SK-N-SH (cell line): ENCODE results near the gene FOXK2. TPM values are rescaled to one million over a fixed set of nuclear protein-coding genes. Genes with fewer than 3 reads are reported as not detected.

ENCODE experiments used
- CTCF ChIA-PET: fragments of 300-600, 350-600 bp; formaldehyde crosslinking; extraction: SDS; loops from one replicate; lab custom pipeline; 2021; lab: Yijun Ruan, JAX
- POLR2A ChIA-PET: fragments of 350-600 bp; sonication (Branson Sonifier 250); formaldehyde crosslinking; extraction: SDS; loops from one replicate; lab custom pipeline; 2020; ENCODE audit warnings: antibody characterized with exemption, inconsistent platforms; lab: Yijun Ruan, JAX
- DNase-seq: peaks from one replicate; pipeline ENCODE4 v3.0.0; 2012
- H2AFZ ChIP-seq: fragments of 200-600 bp; sonication (generic); 2 replicates; pipeline ENCODE4 v1.8.1; 2016; ENCODE audit warnings: antibody characterized with exemption, mild to moderate bottlenecking, low read depth
- H3F3A ChIP-seq: fragments of 200-600 bp; sonication (generic); replicated peaks from 2 replicates; pipeline ENCODE3; 2016; ENCODE audit warnings: antibody characterized with exemption, mild to moderate bottlenecking; ENCODE audit not compliant: insufficient read depth
- H3K27ac ChIP-seq, 2 experiments: fragments of 200-500 bp in 1 of 2; fragments of 200-600 bp in 1 of 2; sonication (Bioruptor generic) in 1 of 2; sonication (generic), shearing (Covaris generic) in 1 of 2; 2 replicates each; pipeline versions ENCODE4 v1.5.1 to v1.6.1; 2014 to 2016; ENCODE audit warnings: low read depth in 2 of 2, inconsistent platforms in 1 of 2, low read length in 1 of 2, mild to moderate bottlenecking in 1 of 2, mixed read lengths in 1 of 2
- H3K27me3 ChIP-seq: fragments of 200-600 bp; sonication (generic), shearing (Covaris generic); 2 replicates; pipeline ENCODE4 v1.6.1; 2016; ENCODE audit warnings: mixed run types; ENCODE audit not compliant: insufficient read depth
- H3K36me3 ChIP-seq, 2 experiments: fragments of 200-500 bp in 1 of 2; fragments of 200-600 bp in 1 of 2; sonication (Bioruptor generic) in 1 of 2; sonication (generic) in 1 of 2; replicated peaks in 1 of 2; 2 replicates each; pipeline versions ENCODE3 to v1.5.1; 2014 to 2016; ENCODE audit warnings: low read length in 1 of 2, mild to moderate bottlenecking in 1 of 2; ENCODE audit not compliant: insufficient read depth in 2 of 2, control insufficient read depth in 1 of 2
- H3K4me1 ChIP-seq, 2 experiments: fragments of 200-500 bp in 1 of 2; fragments of 200-600 bp in 1 of 2; sonication (Bioruptor generic) in 1 of 2; sonication (generic), shearing (Covaris generic) in 1 of 2; 2 replicates each; pipeline versions ENCODE4 v1.5.1 to v1.6.1; 2014 to 2016; ENCODE audit warnings: low read depth in 1 of 2, low read length in 1 of 2, mixed run types in 1 of 2; ENCODE audit not compliant: insufficient read depth in 2 of 2, control insufficient read depth in 1 of 2
- H3K4me2 ChIP-seq: fragments of 200-600 bp; sonication (generic), shearing (Covaris generic); 2 replicates; pipeline ENCODE4 v1.6.1; 2017; ENCODE audit warnings: mixed run types
- H3K4me3 ChIP-seq, 2 experiments: fragments of 200-500 bp in 1 of 2; fragments of 200-600 bp in 1 of 2; sonication (Bioruptor generic) in 1 of 2; sonication (generic), shearing (Covaris generic) in 1 of 2; 2 replicates each; pipeline versions ENCODE4 v1.5.1 to v1.8.1; 2014 to 2016; ENCODE audit warnings: low read depth in 2 of 2, inconsistent platforms in 1 of 2, low read length in 1 of 2, mild to moderate bottlenecking in 1 of 2, mixed read lengths in 1 of 2, moderate library complexity in 1 of 2
- H3K79me2 ChIP-seq: fragments of 200-600 bp; sonication (generic); 2 replicates; pipeline ENCODE4 v1.8.1; 2017; ENCODE audit warnings: mild to moderate bottlenecking; ENCODE audit not compliant: insufficient read depth
- H3K9ac ChIP-seq: fragments of 200-600 bp; sonication (generic); 2 replicates; pipeline ENCODE4 v1.6.1; 2017; ENCODE audit warnings: mixed run types
- H3K9me2 ChIP-seq: fragments of 200-600 bp; sonication (generic); 2 replicates; pipeline ENCODE4 v1.6.1; 2017; ENCODE audit warnings: mixed run types
- H3K9me3 ChIP-seq: fragments of 200-600 bp; sonication (generic); 2 replicates; pipeline ENCODE4 v1.6.1; 2017; ENCODE audit warnings: mixed run types, mild to moderate bottlenecking, moderate library complexity
- H4K20me1 ChIP-seq: fragments of 200-600 bp; sonication (generic); 2 replicates; pipeline ENCODE4 v1.6.1; 2017; ENCODE audit warnings: mild to moderate bottlenecking, mixed run types; ENCODE audit not compliant: insufficient read depth
- EZH2phosphoT487 ChIP-seq: fragments of 200-600 bp; sonication (generic); IDR thresholded peaks from 2 replicates; pipeline ENCODE4 v1.6.1; 2017; ENCODE audit warnings: low read depth, mixed run types, mild to moderate bottlenecking, antibody characterized with exemption, moderate library complexity, borderline replicate concordance
- FOSL2 ChIP-seq: IDR thresholded peaks from 2 replicates; pipeline ENCODE4 v1.4.0; 2012; ENCODE audit warnings: low read depth, mild to moderate bottlenecking, moderate library complexity, borderline replicate concordance
- GABPA ChIP-seq: IDR thresholded peaks from 2 replicates; pipeline ENCODE4 v1.4.0; 2012; ENCODE audit warnings: low read depth, mild to moderate bottlenecking
- GATA2 ChIP-seq: sonication (generic); formaldehyde crosslinking; IDR thresholded peaks from 2 replicates; pipeline ENCODE4 v1.5.0; 2020; ENCODE audit warnings: mild to moderate bottlenecking, missing genetic modification reagents
- MXI1 ChIP-seq: IDR thresholded peaks from 2 replicates; pipeline ENCODE4 v1.6.1; 2012; ENCODE audit warnings: mild to moderate bottlenecking, low read depth, low read length, improper control_type of control experiment
- NFIC ChIP-seq: IDR thresholded peaks from 2 replicates; pipeline ENCODE4 v1.4.0; 2012; ENCODE audit warnings: borderline replicate concordance
- NRF1 ChIP-seq: IDR thresholded peaks from 2 replicates; pipeline ENCODE4 v1.6.1; 2012; ENCODE audit warnings: low read depth, mild to moderate bottlenecking, low read length
- POLR2AphosphoS5 ChIP-seq: IDR thresholded peaks from 2 replicates; pipeline ENCODE4 v1.6.1; 2012; ENCODE audit warnings: low read depth, low read length
- RCOR1 ChIP-seq: fragments of 150-350 bp; IDR thresholded peaks from 2 replicates; pipeline ENCODE4 v1.6.1; 2017; ENCODE audit warnings: antibody characterized with exemption, low read length
- RFX5 ChIP-seq: IDR thresholded peaks from 2 replicates; pipeline ENCODE4 v1.6.1; 2012; ENCODE audit warnings: mild to moderate bottlenecking, improper control_type of control experiment, low read length
- TAF1 ChIP-seq: IDR thresholded peaks from 2 replicates; pipeline ENCODE4 v1.6.1; 2012; ENCODE audit warnings: low read depth, mild to moderate bottlenecking, low read length, moderate library complexity, borderline replicate concordance
- TEAD4 ChIP-seq: IDR thresholded peaks from 2 replicates; pipeline ENCODE4 v1.4.0; 2012; ENCODE audit warnings: mild to moderate bottlenecking, borderline replicate concordance; ENCODE audit not compliant: insufficient read depth
- YY1 ChIP-seq: IDR thresholded peaks from 2 replicates; pipeline ENCODE4 v1.4.0; 2012; ENCODE audit warnings: low read depth, mild to moderate bottlenecking
- WGBS: methylation state at CpG from one replicate; pipeline ENCODE4 v1.1.6; 2017; ENCODE audit warnings: low lambda C conversion rate; 5-methylcytosine and 5-hydroxymethylcytosine counted together
- polyA plus RNA-seq, 3 experiments: library from polyadenylated mRNA; depleted of rRNA; stranded (reverse); fragments of >200 nt; gene quantifications; 2 replicates each; pipeline ENCODE4 v1.2.3, GENCODE V29; 2012
- TF ChIP-seq, protein P1 (sequence below): fragments of 150-350 bp; IDR thresholded peaks from 2 replicates; pipeline ENCODE4 v1.6.1; 2017; ENCODE audit warnings: antibody characterized with exemption, low read length, low read depth, borderline replicate concordance
- TF ChIP-seq, protein P2 (sequence below): fragments of 150-350 bp; IDR thresholded peaks from 2 replicates; pipeline ENCODE4 v1.6.1; 2016; ENCODE audit warnings: mild to moderate bottlenecking, low read depth, low read length
- TF ChIP-seq, protein P3 (sequence below): IDR thresholded peaks from 2 replicates; pipeline ENCODE4 v1.6.1; 2012; ENCODE audit warnings: mild to moderate bottlenecking, low read depth, low read length, moderate library complexity
- TF ChIP-seq, protein P4 (sequence below): fragments of 200-600 bp; sonication (generic); IDR thresholded peaks from 2 replicates; pipeline ENCODE4 v1.6.1; 2017; ENCODE audit warnings: antibody characterized with exemption, mild to moderate bottlenecking, moderate library complexity
- TF ChIP-seq, protein P5 (sequence below): IDR thresholded peaks from 2 replicates; pipeline ENCODE4; 2012

FOXK2 gene
- polyA plus RNA-seq, 1 of the 3 experiments (the other 2 are of a cell fraction): 36.4 TPM

DNA sequence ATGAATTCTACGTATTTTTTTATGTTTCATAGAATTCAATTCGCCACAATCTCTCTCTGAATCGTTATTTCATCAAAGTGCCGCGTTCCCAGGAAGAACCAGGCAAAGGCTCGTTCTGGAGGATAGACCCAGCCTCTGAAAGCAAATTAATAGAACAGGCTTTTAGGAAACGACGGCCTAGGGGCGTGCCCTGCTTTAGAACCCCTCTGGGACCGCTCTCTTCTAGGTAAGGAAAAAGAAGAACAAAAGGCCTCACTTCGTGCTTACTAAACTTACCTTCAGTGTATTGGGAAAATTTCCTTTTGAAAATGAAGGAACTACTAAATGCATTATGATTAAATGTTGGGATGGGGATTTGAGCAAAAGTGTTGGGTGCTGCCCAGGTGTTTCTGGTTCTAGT, 63.2 kb downstream of the FOXK2 start:
- Histone ChIP-seq H3K4me2 (no peak overlapping the region), H3K9me2 (no peaks in the 10 kb centered on the region), H3K36me3 (peaks cover 42 to 44% of the 10 kb centered on the region in 2 experiments), H2AFZ (no peak overlapping the region), H3K27ac (no peak overlapping the region), H3F3A (peaks cover 4% of the 10 kb centered on the region), H3K4me1 (peaks cover 0 to 9% of the 10 kb centered on the region in 2 experiments; a peak in 1 of 4 replicates), H3K4me3 (no peak overlapping the region), H3K79me2 (peaks cover 29% of the 10 kb centered on the region; the same call in 1 of the 2 replicates), H3K9ac (no peak overlapping the region), H4K20me1 (peaks cover 10% of the 10 kb centered on the region), H3K9me3 (no peaks in the 10 kb centered on the region), H3K27me3 (no peaks in the 10 kb centered on the region)
- no peak for DNase-seq
- POLR2A ChIA-PET: no interaction called here
- 94% methylated on average over 11 of the region's 11 CpGs for whole genome bisulfite sequencing
- CTCF ChIA-PET: interaction anchor here (1.7 kb wide), 1 partner anchor 30 kb away, joined by 4 read pairs; no protein-coding TSS in a partner anchor
- TF ChIP-seq TAF1 (no peak), RFX5 (no peak), GATA2 (CRISPR knock-in tag) (no peak), EZH2phosphoT487 (no peak), TEAD4 (no peak), FOSL2 (no peak), MXI1 (no peak), POLR2AphosphoS5 (no peak), RCOR1 (no peak)
- TF ChIP-seq, protein P1, sequence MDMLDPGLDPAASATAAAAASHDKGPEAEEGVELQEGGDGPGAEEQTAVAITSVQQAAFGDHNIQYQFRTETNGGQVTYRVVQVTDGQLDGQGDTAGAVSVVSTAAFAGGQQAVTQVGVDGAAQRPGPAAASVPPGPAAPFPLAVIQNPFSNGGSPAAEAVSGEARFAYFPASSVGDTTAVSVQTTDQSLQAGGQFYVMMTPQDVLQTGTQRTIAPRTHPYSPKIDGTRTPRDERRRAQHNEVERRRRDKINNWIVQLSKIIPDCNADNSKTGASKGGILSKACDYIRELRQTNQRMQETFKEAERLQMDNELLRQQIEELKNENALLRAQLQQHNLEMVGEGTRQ: no peak
- TF ChIP-seq, protein P2, sequence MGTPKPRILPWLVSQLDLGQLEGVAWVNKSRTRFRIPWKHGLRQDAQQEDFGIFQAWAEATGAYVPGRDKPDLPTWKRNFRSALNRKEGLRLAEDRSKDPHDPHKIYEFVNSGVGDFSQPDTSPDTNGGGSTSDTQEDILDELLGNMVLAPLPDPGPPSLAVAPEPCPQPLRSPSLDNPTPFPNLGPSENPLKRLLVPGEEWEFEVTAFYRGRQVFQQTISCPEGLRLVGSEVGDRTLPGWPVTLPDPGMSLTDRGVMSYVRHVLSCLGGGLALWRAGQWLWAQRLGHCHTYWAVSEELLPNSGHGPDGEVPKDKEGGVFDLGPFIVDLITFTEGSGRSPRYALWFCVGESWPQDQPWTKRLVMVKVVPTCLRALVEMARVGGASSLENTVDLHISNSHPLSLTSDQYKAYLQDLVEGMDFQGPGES: no peak

DNA sequence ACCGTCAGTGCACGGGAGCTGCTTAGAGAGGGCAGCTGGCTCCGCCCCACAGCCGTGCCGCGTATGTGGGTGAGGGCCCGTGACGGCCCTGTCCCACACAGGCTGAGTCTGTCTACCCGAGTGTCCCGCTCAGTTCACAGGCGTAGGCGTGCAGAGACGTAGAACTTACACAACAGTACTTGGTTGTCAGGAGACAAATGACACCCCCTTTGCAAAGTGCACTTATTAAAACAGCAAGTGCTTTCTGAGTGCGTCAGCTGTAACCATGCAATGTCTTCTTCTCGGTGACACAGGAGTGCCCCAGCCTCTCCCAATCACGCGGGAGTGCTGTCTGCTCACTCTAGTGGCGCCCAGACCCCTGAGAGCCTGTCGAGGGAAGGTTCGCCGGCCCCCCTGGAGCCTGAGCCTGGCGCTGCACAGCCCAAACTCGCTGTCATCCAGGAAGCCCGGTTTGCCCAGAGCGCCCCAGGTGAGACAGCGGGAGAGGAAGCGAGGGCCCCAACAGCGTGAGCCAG, 64.2 kb downstream of the FOXK2 start:
- WGBS: 94% methylated on average over 28 of the region's 28 CpGs
- no peak overlapping the region for H3K9ac ChIP-seq
- H3K79me2 ChIP-seq: peaks cover 19% of the 10 kb centered on the region; the same call in 1 of the 2 replicates
- H2AFZ ChIP-seq: no peak overlapping the region
- H3K4me3 ChIP-seq: no peak overlapping the region
- peaks cover 4% of the 10 kb centered on the region; the same call in 1 of the 2 replicates for H4K20me1 ChIP-seq
- no peaks in the 10 kb centered on the region for H3K9me3 ChIP-seq
- H3K9me2 ChIP-seq: no peaks in the 10 kb centered on the region
- no peak overlapping the region for H3K27ac ChIP-seq
- H3F3A ChIP-seq: peaks cover 5% of the 10 kb centered on the region
- peaks cover 49% of the 10 kb centered on the region in 2 experiments for H3K36me3 ChIP-seq
- H3K4me1 ChIP-seq: peaks cover 0 to 2% of the 10 kb centered on the region in 2 experiments; a peak in 1 of 4 replicates
- no peaks in the 10 kb centered on the region for H3K27me3 ChIP-seq
- POLR2A ChIA-PET: no interaction called here
- DNase-seq: no peak
- no peak overlapping the region for H3K4me2 ChIP-seq
- CTCF ChIA-PET: no interaction called here
- TF ChIP-seq, protein P3, sequence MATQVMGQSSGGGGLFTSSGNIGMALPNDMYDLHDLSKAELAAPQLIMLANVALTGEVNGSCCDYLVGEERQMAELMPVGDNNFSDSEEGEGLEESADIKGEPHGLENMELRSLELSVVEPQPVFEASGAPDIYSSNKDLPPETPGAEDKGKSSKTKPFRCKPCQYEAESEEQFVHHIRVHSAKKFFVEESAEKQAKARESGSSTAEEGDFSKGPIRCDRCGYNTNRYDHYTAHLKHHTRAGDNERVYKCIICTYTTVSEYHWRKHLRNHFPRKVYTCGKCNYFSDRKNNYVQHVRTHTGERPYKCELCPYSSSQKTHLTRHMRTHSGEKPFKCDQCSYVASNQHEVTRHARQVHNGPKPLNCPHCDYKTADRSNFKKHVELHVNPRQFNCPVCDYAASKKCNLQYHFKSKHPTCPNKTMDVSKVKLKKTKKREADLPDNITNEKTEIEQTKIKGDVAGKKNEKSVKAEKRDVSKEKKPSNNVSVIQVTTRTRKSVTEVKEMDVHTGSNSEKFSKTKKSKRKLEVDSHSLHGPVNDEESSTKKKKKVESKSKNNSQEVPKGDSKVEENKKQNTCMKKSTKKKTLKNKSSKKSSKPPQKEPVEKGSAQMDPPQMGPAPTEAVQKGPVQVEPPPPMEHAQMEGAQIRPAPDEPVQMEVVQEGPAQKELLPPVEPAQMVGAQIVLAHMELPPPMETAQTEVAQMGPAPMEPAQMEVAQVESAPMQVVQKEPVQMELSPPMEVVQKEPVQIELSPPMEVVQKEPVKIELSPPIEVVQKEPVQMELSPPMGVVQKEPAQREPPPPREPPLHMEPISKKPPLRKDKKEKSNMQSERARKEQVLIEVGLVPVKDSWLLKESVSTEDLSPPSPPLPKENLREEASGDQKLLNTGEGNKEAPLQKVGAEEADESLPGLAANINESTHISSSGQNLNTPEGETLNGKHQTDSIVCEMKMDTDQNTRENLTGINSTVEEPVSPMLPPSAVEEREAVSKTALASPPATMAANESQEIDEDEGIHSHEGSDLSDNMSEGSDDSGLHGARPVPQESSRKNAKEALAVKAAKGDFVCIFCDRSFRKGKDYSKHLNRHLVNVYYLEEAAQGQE: no peak
- TF ChIP-seq, protein P4, sequence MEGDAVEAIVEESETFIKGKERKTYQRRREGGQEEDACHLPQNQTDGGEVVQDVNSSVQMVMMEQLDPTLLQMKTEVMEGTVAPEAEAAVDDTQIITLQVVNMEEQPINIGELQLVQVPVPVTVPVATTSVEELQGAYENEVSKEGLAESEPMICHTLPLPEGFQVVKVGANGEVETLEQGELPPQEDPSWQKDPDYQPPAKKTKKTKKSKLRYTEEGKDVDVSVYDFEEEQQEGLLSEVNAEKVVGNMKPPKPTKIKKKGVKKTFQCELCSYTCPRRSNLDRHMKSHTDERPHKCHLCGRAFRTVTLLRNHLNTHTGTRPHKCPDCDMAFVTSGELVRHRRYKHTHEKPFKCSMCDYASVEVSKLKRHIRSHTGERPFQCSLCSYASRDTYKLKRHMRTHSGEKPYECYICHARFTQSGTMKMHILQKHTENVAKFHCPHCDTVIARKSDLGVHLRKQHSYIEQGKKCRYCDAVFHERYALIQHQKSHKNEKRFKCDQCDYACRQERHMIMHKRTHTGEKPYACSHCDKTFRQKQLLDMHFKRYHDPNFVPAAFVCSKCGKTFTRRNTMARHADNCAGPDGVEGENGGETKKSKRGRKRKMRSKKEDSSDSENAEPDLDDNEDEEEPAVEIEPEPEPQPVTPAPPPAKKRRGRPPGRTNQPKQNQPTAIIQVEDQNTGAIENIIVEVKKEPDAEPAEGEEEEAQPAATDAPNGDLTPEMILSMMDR: no peak
- TF ChIP-seq GABPA (no peak), YY1 (no peak), NFIC (no peak), NRF1 (no peak)
- TF ChIP-seq, protein P5, sequence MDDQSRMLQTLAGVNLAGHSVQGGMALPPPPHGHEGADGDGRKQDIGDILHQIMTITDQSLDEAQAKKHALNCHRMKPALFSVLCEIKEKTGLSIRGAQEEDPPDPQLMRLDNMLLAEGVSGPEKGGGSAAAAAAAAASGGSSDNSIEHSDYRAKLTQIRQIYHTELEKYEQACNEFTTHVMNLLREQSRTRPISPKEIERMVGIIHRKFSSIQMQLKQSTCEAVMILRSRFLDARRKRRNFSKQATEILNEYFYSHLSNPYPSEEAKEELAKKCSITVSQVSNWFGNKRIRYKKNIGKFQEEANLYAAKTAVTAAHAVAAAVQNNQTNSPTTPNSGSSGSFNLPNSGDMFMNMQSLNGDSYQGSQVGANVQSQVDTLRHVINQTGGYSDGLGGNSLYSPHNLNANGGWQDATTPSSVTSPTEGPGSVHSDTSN: no peak
